HepG2 (cell line): ENCODE measurements around the gene SCUBE1. TPM values are rescaled to one million over a fixed set of nuclear protein-coding genes. Genes with fewer than 3 reads are reported as not detected.
A peak's percentile ranks its signal among the peaks of the same experiment; 100 is the strongest.

Experiments used
- AKNA ChIP-seq: sonication (generic); formaldehyde crosslinking; IDR thresholded peaks from 2 replicates; pipeline ENCODE4 v1.4.0; 2020; ENCODE audit warnings: missing genetic modification reagents, borderline replicate concordance
- JUNB ChIP-seq: sonication (generic); formaldehyde crosslinking; IDR thresholded peaks from 2 replicates; pipeline ENCODE4 v1.8.0; 2022; ENCODE audit warnings: missing genetic modification reagents, mild to moderate bottlenecking, borderline replicate concordance
- NFKB2 ChIP-seq: sonication (generic); formaldehyde crosslinking; IDR thresholded peaks from 2 replicates; pipeline ENCODE4 v1.4.0; 2020; ENCODE audit warnings: missing genetic modification reagents, borderline replicate concordance
- POLR2G ChIP-seq: fragments of 200-400 bp; formaldehyde crosslinking; IDR thresholded peaks from 2 replicates; pipeline ENCODE4 v1.6.1; 2018; ENCODE audit warnings: mild to moderate bottlenecking, low read depth, low read length, moderate library complexity
- RFX1 ChIP-seq: fragments of 450-650 bp; IDR thresholded peaks from 2 replicates; pipeline ENCODE4 v1.6.1; 2017
- TP53 ChIP-seq: sonication (generic); formaldehyde crosslinking; conservative IDR thresholded peaks from 2 replicates; pipeline ENCODE4 v1.4.0; 2020; ENCODE audit warnings: missing genetic modification reagents
- ZKSCAN5 ChIP-seq: sonication (generic); formaldehyde crosslinking; IDR thresholded peaks from 2 replicates; pipeline ENCODE4 v1.5.1; 2020; ENCODE audit warnings: mild to moderate bottlenecking, missing genetic modification reagents
- ZNF138 ChIP-seq: sonication (generic); formaldehyde crosslinking; IDR thresholded peaks from 2 replicates; pipeline ENCODE4 v1.5.0; 2020; ENCODE audit warnings: mild to moderate bottlenecking, low read depth, missing genetic modification reagents
- ZNF275 ChIP-seq: sonication (generic); formaldehyde crosslinking; IDR thresholded peaks from 2 replicates; pipeline ENCODE4 v1.8.0; 2022; ENCODE audit warnings: missing genetic modification reagents, mild to moderate bottlenecking, inconsistent platforms, borderline replicate concordance
- ZNF296 ChIP-seq: sonication (generic); formaldehyde crosslinking; conservative IDR thresholded peaks from 2 replicates; pipeline ENCODE4 v1.5.0; 2020; ENCODE audit warnings: mild to moderate bottlenecking, missing genetic modification reagents
- ZNF317 ChIP-seq: sonication (generic); formaldehyde crosslinking; IDR thresholded peaks from 2 replicates; pipeline ENCODE4 v1.5.0; 2020; ENCODE audit warnings: mild to moderate bottlenecking, missing genetic modification reagents
- ZNF407 ChIP-seq: sonication (generic); formaldehyde crosslinking; IDR thresholded peaks from one replicate; pipeline ENCODE4 v1.5.1; 2020; ENCODE audit warnings: mild to moderate bottlenecking, missing genetic modification reagents; ENCODE audit errors: not compliant biosample characterization
- ZNF615 ChIP-seq: sonication (generic); formaldehyde crosslinking; IDR thresholded peaks from 2 replicates; pipeline ENCODE4 v1.5.0; 2020; ENCODE audit warnings: mild to moderate bottlenecking, missing genetic modification reagents, borderline replicate concordance
- ZNF616 ChIP-seq: sonication (generic); formaldehyde crosslinking; IDR thresholded peaks from 2 replicates; pipeline ENCODE4 v1.5.0; 2020; ENCODE audit warnings: low read depth, mild to moderate bottlenecking, missing genetic modification reagents
- polyA plus RNA-seq, 8 experiments: library from polyadenylated mRNA; depleted of rRNA in 3 of 8; stranded (reverse) in 7 of 8; unstranded in 1 of 8; fragments of >200 nt; fragmentation: Illumina TruSeq in 4 of 8; extraction: Trizol in 4 of 8; gene quantifications; 2 replicates each; pipeline versions ENCODE4 v1.2.1 to v1.2.3, GENCODE V29; 2011 to 2016; ENCODE audit warnings: low read depth in 4 of 8, missing spikeins in 1 of 8, mixed read lengths in 1 of 8; ENCODE audit not compliant: insufficient read depth in 1 of 8
- total RNA-seq, 5 experiments: library from RNA; depleted of rRNA; stranded (reverse); fragments of >200 nt; fragmentation: Illumina TruSeq; extraction: Trizol; gene quantifications; 2 replicates each; pipeline ENCODE4 v1.2.3, GENCODE V29; 2016; ENCODE audit warnings: low read depth in 1 of 5

Gene SCUBE1
- total and polyA plus RNA-seq, 2 of the 13 experiments (the other 11 are each of a cell fraction or from before 2014, with no cell fraction given): under 0.01 to 0.05 TPM

GRCh38 chr22:43187171-43188099 is 155.7 kb downstream of the SCUBE1 start (continued):
- TF ChIP-seq AKNA (CRISPR knock-in tag) (no peak), ZKSCAN5 (CRISPR knock-in tag) (no peak), ZNF138 (CRISPR knock-in tag) (no peak), NFKB2 (CRISPR knock-in tag) (peak; percentile 88; the same call in 1 of the 2 replicates), ZNF317 (CRISPR knock-in tag) (0 out of 2 replicates have a peak, but pooled peaks have one; percentile 57), ZNF407 (CRISPR knock-in tag) (peak; percentile 62), JUNB (no peak), ZNF615 (CRISPR knock-in tag) (no peak), ZNF296 (CRISPR knock-in tag) (no peak), ZNF275 (no peak), TP53 (CRISPR knock-in tag) (no peak; the same call in 1 of the 2 replicates), RFX1 (no peak), ZNF616 (CRISPR knock-in tag) (no peak), POLR2G (peak; percentile 95)
